Calu3 (cell line): ENCODE measurements around the gene MYT1. TPM values are rescaled to one million over a fixed set of nuclear protein-coding genes. Genes with fewer than 3 reads are reported as not detected.

Experiments used
- BruUV-seq: library from RNA; stranded (reverse); fragments of 400-500 nt; replicated peaks from 2 replicates; lab custom pipeline; 2021; lab: Mats Ljungman, UMichigan
- CTCF ChIA-PET: fragments of 300-600 bp; sonication (Branson Sonifier 250); formaldehyde crosslinking; loops from one replicate; lab custom pipeline; 2022; ENCODE audit warnings: antibody characterized with exemption; lab: Charles Lee
- DNase-seq: peaks from one replicate; pipeline ENCODE4 v3.0.0; 2022
- H3K27ac Mint-ChIP-seq: one replicate; pipeline ENCODE4 v1.8.0; 2022; ENCODE audit warnings: mixed read lengths; ENCODE audit not compliant: unreplicated experiment
- H3K27me3 Mint-ChIP-seq: one replicate; pipeline ENCODE4 v1.8.0; 2022; ENCODE audit warnings: mixed read lengths; ENCODE audit not compliant: unreplicated experiment
- H3K36me3 Mint-ChIP-seq: one replicate; pipeline ENCODE4 v1.8.0; 2022; ENCODE audit warnings: mild to moderate bottlenecking, moderate library complexity, mixed read lengths; ENCODE audit not compliant: insufficient read depth, unreplicated experiment
- H3K4me1 Mint-ChIP-seq: one replicate; pipeline ENCODE4 v1.8.0; 2022; ENCODE audit warnings: mild to moderate bottlenecking, low read depth, mixed read lengths; ENCODE audit not compliant: unreplicated experiment
- H3K4me3 Mint-ChIP-seq: one replicate; pipeline ENCODE4 v1.8.0; 2022; ENCODE audit warnings: mild to moderate bottlenecking, low read depth, moderate library complexity, mixed read lengths; ENCODE audit not compliant: unreplicated experiment
- H3K9me3 Mint-ChIP-seq: one replicate; pipeline ENCODE4 v1.8.0; 2022; ENCODE audit warnings: low read depth, mixed read lengths; ENCODE audit not compliant: unreplicated experiment
- intact Hi-C: fragments of 100-400 bp; cut with micrococcal nuclease; formaldehyde crosslinking; loops from one replicate; pipeline ENCODE4 v1.10.0; 2022; ENCODE audit not compliant: unreplicated experiment
- total RNA-seq: library from RNA; stranded (reverse); gene quantifications from 2 replicates; pipeline ENCODE4 v1.2.3, GENCODE V29; 2022
- TF ChIP-seq, protein P1 (sequence below): fragments of 200-600 bp; IDR thresholded peaks from one replicate; pipeline ENCODE4 v1.8.0; 2022; ENCODE audit warnings: antibody characterized with exemption; ENCODE audit not compliant: unreplicated experiment

Gene MYT1
- total RNA-seq, 1 experiment from 2014 or later = 0.45 TPM

GRCh38 chr20:64162239-64162910, 1.9 kb upstream of the MYT1 start:
- no peak overlapping the region for H3K4me3 Mint-ChIP-seq
- no peaks in the 10 kb centered on the region for H3K36me3 Mint-ChIP-seq
- H3K4me1 Mint-ChIP-seq = peaks cover 17% of the 10 kb centered on the region
- CTCF ChIA-PET = no interaction called here
- intact Hi-C loops = no loop called here
- peaks cover 83% of the 10 kb centered on the region for H3K27me3 Mint-ChIP-seq
- BruUV-seq = no TSS peak
- TF ChIP-seq, protein P1, sequence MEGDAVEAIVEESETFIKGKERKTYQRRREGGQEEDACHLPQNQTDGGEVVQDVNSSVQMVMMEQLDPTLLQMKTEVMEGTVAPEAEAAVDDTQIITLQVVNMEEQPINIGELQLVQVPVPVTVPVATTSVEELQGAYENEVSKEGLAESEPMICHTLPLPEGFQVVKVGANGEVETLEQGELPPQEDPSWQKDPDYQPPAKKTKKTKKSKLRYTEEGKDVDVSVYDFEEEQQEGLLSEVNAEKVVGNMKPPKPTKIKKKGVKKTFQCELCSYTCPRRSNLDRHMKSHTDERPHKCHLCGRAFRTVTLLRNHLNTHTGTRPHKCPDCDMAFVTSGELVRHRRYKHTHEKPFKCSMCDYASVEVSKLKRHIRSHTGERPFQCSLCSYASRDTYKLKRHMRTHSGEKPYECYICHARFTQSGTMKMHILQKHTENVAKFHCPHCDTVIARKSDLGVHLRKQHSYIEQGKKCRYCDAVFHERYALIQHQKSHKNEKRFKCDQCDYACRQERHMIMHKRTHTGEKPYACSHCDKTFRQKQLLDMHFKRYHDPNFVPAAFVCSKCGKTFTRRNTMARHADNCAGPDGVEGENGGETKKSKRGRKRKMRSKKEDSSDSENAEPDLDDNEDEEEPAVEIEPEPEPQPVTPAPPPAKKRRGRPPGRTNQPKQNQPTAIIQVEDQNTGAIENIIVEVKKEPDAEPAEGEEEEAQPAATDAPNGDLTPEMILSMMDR = no peak
- no peak for DNase-seq
- H3K9me3 Mint-ChIP-seq = no peaks in the 10 kb centered on the region
- no peak overlapping the region for H3K27ac Mint-ChIP-seq

GRCh38 chr20:64163776-64164122, 503 bp upstream of the MYT1 start:
- no TSS peak for BruUV-seq
- Mint-ChIP-seq H3K4me1 (peaks cover 14% of the 10 kb centered on the region), H3K27me3 (peaks cover 96% of the 10 kb centered on the region), H3K27ac (no peak overlapping the region), H3K36me3 (no peaks in the 10 kb centered on the region), H3K4me3 (no peak overlapping the region), H3K9me3 (no peaks in the 10 kb centered on the region)
- CTCF ChIA-PET = no interaction called here
- TF ChIP-seq, protein P1 = no peak
- intact Hi-C loops = loop anchor here (2.0 kb wide), 1 partner anchor 61 kb away; no protein-coding TSS in a partner anchor
- DNase-seq = no peak

GRCh38 chr20:64165866-64166600, 1.8 kb downstream of the MYT1 start:
- no TSS peak for BruUV-seq
- CTCF ChIA-PET = no interaction called here
- no peak for DNase-seq
- no peaks in the 10 kb centered on the region for H3K36me3 Mint-ChIP-seq
- intact Hi-C loops = loop anchor here (2.0 kb wide), 1 partner anchor 63 kb away; no protein-coding TSS in a partner anchor
- H3K4me3 Mint-ChIP-seq = no peak overlapping the region
- H3K4me1 Mint-ChIP-seq = peaks cover 7% of the 10 kb centered on the region
- H3K27ac Mint-ChIP-seq = no peak overlapping the region
- no peaks in the 10 kb centered on the region for H3K9me3 Mint-ChIP-seq
- TF ChIP-seq, protein P1 = no peak
- peaks cover 100% of the 10 kb centered on the region for H3K27me3 Mint-ChIP-seq

DNA sequence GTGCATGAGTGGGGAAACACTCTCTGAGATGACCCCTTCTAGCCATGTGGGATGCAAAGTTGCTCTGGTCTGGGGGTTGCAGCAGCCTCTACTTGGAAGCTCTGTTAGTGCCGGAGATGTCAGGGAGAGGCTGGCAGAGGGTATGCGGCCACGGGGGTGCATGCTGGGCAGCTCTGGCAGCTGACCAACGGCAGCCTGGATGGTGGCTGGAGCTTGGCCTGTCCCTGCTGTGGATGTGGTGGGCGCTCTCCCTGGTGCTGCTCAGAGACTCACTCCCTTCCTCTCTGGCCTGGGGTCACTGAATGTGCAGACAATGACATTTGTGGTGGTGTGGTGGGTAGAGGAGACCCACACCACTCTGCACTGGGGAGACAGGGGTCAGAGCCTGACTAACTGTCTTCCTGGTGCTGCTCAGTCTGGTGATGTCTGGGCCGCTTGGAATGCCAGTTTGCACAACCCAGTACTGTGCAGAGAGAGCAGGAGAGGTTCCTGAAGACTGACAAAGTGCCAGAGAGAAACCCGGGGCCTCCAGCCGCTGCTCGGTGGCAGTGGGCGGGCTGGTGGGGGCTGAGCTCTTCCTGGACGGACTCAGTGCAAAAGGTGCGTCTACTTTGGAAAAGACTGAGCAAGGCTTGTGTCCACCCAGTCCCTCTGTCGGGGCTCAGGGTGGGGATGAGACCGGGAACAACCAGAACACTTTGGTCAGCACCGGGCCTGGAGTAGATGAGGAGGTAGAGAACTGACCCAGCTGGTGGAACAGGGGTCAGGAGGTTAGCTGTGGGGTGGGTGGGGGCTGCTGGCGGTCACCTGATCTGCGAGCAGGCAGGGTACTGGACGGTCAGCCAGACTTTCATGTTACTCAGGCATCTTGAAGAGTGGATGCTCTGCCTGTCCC, 2.7 kb downstream of the MYT1 start:
- CTCF ChIA-PET = interaction anchor here (0.5 kb wide), 1 partner anchor 561 kb away, joined by 4 read pairs; no protein-coding TSS in a partner anchor
- intact Hi-C loops = no loop called here
- H3K36me3 Mint-ChIP-seq = no peaks in the 10 kb centered on the region
- H3K9me3 Mint-ChIP-seq = no peaks in the 10 kb centered on the region
- BruUV-seq = no TSS peak
- no peak overlapping the region for H3K4me3 Mint-ChIP-seq
- H3K27me3 Mint-ChIP-seq = peaks cover 91% of the 10 kb centered on the region
- peaks cover 7% of the 10 kb centered on the region for H3K4me1 Mint-ChIP-seq
- DNase-seq = no peak
- TF ChIP-seq, protein P1 = no peak
- no peak overlapping the region for H3K27ac Mint-ChIP-seq
